Uterus (tissue), 2 donors: ENCODE results near the gene LNPEP.

Experiments used
- CTCF ChIP-seq, 4 experiments: fragments of 200-600 bp in 2 of 4; fragments of 450-650 bp in 2 of 4; sonication (generic) in 2 of 4; IDR thresholded peaks; one replicate each; pipeline ENCODE4 v1.5.1; 2016 to 2019; ENCODE audit warnings: antibody characterized with exemption in 4 of 4, mild to moderate bottlenecking in 2 of 4, moderate library complexity in 1 of 4
- POLR2A ChIP-seq, 2 donors: fragments of 450-650 bp; IDR thresholded peaks; one replicate each; pipeline ENCODE4 v1.6.1; 2016; ENCODE audit warnings: antibody characterized with exemption in 2 of 2, mild to moderate bottlenecking in 1 of 2, moderate library complexity in 1 of 2

DNA sequence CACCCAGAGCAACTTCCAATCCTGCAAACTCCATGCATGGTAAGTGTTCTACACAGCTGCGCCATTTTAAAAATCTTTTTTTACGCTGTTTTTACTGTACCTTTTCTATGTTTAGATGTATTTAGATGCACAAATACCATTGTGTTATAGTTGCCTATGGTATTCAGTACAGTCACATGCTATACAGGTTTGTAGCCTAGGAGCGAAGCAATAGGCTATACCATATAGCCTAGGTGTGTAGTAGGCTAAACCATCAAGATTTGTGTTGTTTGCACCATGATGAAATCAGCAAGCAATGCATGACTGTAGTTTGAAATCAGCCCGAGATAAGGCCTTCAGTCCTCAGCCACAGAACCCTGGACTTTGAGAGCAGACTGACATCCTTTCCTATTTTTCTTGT, 105.4 kb downstream of the LNPEP start:
- TF ChIP-seq POLR2A (IDR thresholded peaks at IDR 0.05): no peak
- no peak for TF ChIP-seq CTCF (IDR thresholded peaks at IDR 0.05)
